RWPE2 (cell line): ENCODE measurements around the gene GRK2.

Experiments
- ATAC-seq: fragments of 200-7000 bp; cut with Tn5 transposase; 3 replicates; pipeline ENCODE4 v1.9.1; 2021; ENCODE audit warnings: low read depth
- DNase-seq: peaks from one replicate; pipeline ENCODE4 v3.0.0-alpha.2; 2020; ENCODE audit warnings: low spot score
- H3K27ac ChIP-seq: fragments of 450-650 bp; 2 replicates; pipeline ENCODE4 v1.5.1; 2017; ENCODE audit warnings: mild to moderate bottlenecking; ENCODE audit not compliant: poor library complexity, severe bottlenecking
- H3K27me3 ChIP-seq: fragments of 250-450 bp; sonication (Bioruptor Pico); 2 replicates; pipeline ENCODE4 v1.5.1; 2021; ENCODE audit warnings: mild to moderate bottlenecking, moderate library complexity; ENCODE audit not compliant: insufficient read depth, poor library complexity, severe bottlenecking
- H3K36me3 ChIP-seq: fragments of 250-450 bp; sonication (Bioruptor Pico); 2 replicates; pipeline ENCODE4 v1.5.1; 2020; ENCODE audit warnings: low read depth, mild to moderate bottlenecking, moderate library complexity
- H3K4me1 ChIP-seq: fragments of 250-450 bp; sonication (Bioruptor Pico); 2 replicates; pipeline ENCODE4 v1.5.1; 2021; ENCODE audit warnings: mild to moderate bottlenecking, moderate library complexity; ENCODE audit not compliant: insufficient read depth, poor library complexity, severe bottlenecking
- H3K4me3 ChIP-seq: fragments of 250-450 bp; sonication (Bioruptor Pico); 2 replicates; pipeline ENCODE4 v1.5.1; 2021; ENCODE audit warnings: mild to moderate bottlenecking, moderate library complexity; ENCODE audit not compliant: severe bottlenecking
- H3K9me3 ChIP-seq: fragments of 250-450 bp; sonication (Bioruptor Pico); 2 replicates; pipeline ENCODE4 v1.5.1; 2021; ENCODE audit warnings: mild to moderate bottlenecking, moderate library complexity; ENCODE audit not compliant: severe bottlenecking
- CTCF ChIP-seq: fragments of 450-650 bp; IDR thresholded peaks from one replicate; pipeline ENCODE4 v1.5.1; 2017; ENCODE audit warnings: mild to moderate bottlenecking, moderate library complexity; ENCODE audit not compliant: poor library complexity, severe bottlenecking

Gene GRK2

GRCh38 chr11:67311051-67311555 lies 44.8 kb downstream of the GRK2 start:
- TF ChIP-seq CTCF, result no peak
- Histone ChIP-seq H3K27me3 (no peaks in the 10 kb centered on the region), H3K4me3 (no peak overlapping the region), H3K27ac (peak overlapping the region; percentile 96), H3K4me1 (peaks cover 48% of the 10 kb centered on the region), H3K9me3 (no peaks in the 10 kb centered on the region), H3K36me3 (peaks cover 49% of the 10 kb centered on the region)
- no peak for ATAC-seq
- no peak for DNase-seq

GRCh38 chr11:67311556-67312082 lies 45.3 kb downstream of the GRK2 start:
- TF ChIP-seq CTCF, result no peak
- no peaks in the 10 kb centered on the region for H3K27me3 ChIP-seq
- H3K36me3 ChIP-seq, result peaks cover 48% of the 10 kb centered on the region
- ATAC-seq (peak; percentile 2; the same call in 1 of the 3 replicates), DNase-seq (no peak)
- no peaks in the 10 kb centered on the region for H3K9me3 ChIP-seq
- peaks cover 51% of the 10 kb centered on the region for H3K4me1 ChIP-seq
- H3K4me3 ChIP-seq, result no peak overlapping the region
- peak overlapping the region; percentile 96 for H3K27ac ChIP-seq

GRCh38 chr11:67312187-67313021 lies 46.1 kb downstream of the GRK2 start:
- no peaks in the 10 kb centered on the region for H3K9me3 ChIP-seq
- H3K4me3 ChIP-seq, result no peak overlapping the region
- peaks cover 51% of the 10 kb centered on the region for H3K4me1 ChIP-seq
- peak; percentile 78 for ATAC-seq
- H3K27me3 ChIP-seq, result no peaks in the 10 kb centered on the region
- peaks cover 40% of the 10 kb centered on the region for H3K36me3 ChIP-seq
- H3K27ac ChIP-seq, result peak overlapping the region; percentile 96
- DNase-seq, result peak; percentile 96
- TF ChIP-seq CTCF, result no peak

GRCh38 chr11:67313125-67313890 lies 47.0 kb downstream of the GRK2 start:
- no peak for TF ChIP-seq CTCF
- H3K4me1 ChIP-seq, result peaks cover 51% of the 10 kb centered on the region
- H3K36me3 ChIP-seq, result peaks cover 38% of the 10 kb centered on the region
- no peaks in the 10 kb centered on the region for H3K27me3 ChIP-seq
- H3K4me3 ChIP-seq, result no peak overlapping the region
- no peaks in the 10 kb centered on the region for H3K9me3 ChIP-seq
- DNase-seq (no peak), ATAC-seq (no peak)
- H3K27ac ChIP-seq, result peak overlapping the region; percentile 96
